Measurements from ENCODE around the gene ST3GAL3. TPM values are rescaled to one million over a fixed set of nuclear protein-coding genes. Genes with fewer than 3 reads are reported as not detected.
A peak's percentile ranks its signal among the peaks of the same experiment; 100 is the strongest.

ST3GAL3 gene
- total RNA-seq, 1 experiment from 2014 or later = 26.0 TPM

- intact Hi-C loops (cut with micrococcal nuclease; ENCODE audit: unreplicated experiment) = no loop called here
- TSS peak; percentile 85 for BruUV-seq (replicated peaks)
- in situ Hi-C loops (cut with HindIII; ENCODE audit: low pct_unique_long_range_greater_than_20kb, low sequenced_read_pairs) = no loop called here
- Histone ChIP-seq H3K4me1 (ENCODE audit: control insufficient read depth, insufficient read depth, low read length) (peaks cover 18% of the 10 kb centered on the region), H3K27me3 (ENCODE audit: control insufficient read depth, insufficient read depth, low read length) (no peaks in the 10 kb centered on the region), H3K36me3 (ENCODE audit: control insufficient read depth, insufficient read depth, low read length) (peaks cover 9% of the 10 kb centered on the region; the same call in 1 of the 2 replicates), H3K27ac (ENCODE audit: low read length) (peak within 1 kb of the TSS; percentile 95), H3K9me3 (ENCODE audit: control insufficient read depth, insufficient read depth, low read depth, low read length) (no peaks in the 10 kb centered on the region), H3K4me3 (ENCODE audit: low read depth in 2 of 2, low read length in 2 of 2) (peak within 1 kb of the TSS; percentile 99 to 100)
- ChIA-PET POLR2A (no interaction called here), CTCF (interaction anchor here (0.7 kb wide), 1 partner anchor 145 kb away, joined by 4 read pairs; no protein-coding TSS in a partner anchor)
- ATAC-seq = peak; percentile 94
- TF ChIP-seq SIN3A (IDR thresholded peaks at IDR 0.05; ENCODE audit: borderline replicate concordance, insufficient read depth, low read depth, low read length) (peak; percentile 92; the same call in 1 of the 2 replicates), POLR2AphosphoS5 (IDR thresholded peaks at IDR 0.05; ENCODE audit: low read depth, low read length) (peak; percentile 67), TCF7L2 (IDR thresholded peaks at IDR 0.05; ENCODE audit: low read depth, low read length) (no peak), CTCF (IDR thresholded peaks at IDR 0.05) (no peak)
- TF ChIP-seq, protein P1, sequence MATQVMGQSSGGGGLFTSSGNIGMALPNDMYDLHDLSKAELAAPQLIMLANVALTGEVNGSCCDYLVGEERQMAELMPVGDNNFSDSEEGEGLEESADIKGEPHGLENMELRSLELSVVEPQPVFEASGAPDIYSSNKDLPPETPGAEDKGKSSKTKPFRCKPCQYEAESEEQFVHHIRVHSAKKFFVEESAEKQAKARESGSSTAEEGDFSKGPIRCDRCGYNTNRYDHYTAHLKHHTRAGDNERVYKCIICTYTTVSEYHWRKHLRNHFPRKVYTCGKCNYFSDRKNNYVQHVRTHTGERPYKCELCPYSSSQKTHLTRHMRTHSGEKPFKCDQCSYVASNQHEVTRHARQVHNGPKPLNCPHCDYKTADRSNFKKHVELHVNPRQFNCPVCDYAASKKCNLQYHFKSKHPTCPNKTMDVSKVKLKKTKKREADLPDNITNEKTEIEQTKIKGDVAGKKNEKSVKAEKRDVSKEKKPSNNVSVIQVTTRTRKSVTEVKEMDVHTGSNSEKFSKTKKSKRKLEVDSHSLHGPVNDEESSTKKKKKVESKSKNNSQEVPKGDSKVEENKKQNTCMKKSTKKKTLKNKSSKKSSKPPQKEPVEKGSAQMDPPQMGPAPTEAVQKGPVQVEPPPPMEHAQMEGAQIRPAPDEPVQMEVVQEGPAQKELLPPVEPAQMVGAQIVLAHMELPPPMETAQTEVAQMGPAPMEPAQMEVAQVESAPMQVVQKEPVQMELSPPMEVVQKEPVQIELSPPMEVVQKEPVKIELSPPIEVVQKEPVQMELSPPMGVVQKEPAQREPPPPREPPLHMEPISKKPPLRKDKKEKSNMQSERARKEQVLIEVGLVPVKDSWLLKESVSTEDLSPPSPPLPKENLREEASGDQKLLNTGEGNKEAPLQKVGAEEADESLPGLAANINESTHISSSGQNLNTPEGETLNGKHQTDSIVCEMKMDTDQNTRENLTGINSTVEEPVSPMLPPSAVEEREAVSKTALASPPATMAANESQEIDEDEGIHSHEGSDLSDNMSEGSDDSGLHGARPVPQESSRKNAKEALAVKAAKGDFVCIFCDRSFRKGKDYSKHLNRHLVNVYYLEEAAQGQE (IDR thresholded peaks at IDR 0.05; ENCODE audit: insufficient read depth in 1 of 2, low read depth in 2 of 2, low read length in 1 of 2) = no peak; a peak in 1 of 4 replicates
- DNase-seq (ENCODE audit: low read depth, low spot score) = peak; percentile 94
These were observed 262.6 kb downstream of the ST3GAL3 start, which contains the start of gene DPH2 for GRCh38 chr1:43969746-43970466. Gene DPH2 (plus strand): TSS chr1:43970010. CDS start chr1:43970176, 166 bp downstream.

DNA sequence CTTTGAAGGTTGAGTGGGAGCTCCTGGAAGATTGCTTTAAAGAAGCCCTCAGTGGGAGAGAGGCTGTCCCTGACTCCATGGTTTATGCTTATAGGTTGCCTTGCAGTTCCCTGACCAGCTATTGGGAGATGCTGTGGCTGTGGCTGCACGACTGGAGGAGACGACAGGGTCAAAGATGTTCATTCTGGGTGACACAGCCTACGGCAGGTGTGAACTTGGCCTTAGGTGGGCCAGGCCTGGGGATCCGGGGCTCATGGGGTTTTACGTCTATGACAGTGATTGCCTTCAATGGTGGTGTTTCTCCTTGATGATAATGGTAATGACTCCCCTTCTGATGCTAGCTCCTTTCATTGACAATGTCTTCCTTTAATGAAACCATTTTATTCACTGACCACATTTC, 263.2 kb downstream of the ST3GAL3 start:
- H3K36me3 ChIP-seq (ENCODE audit: control insufficient read depth, insufficient read depth, low read length) = peaks cover 9% of the 10 kb centered on the region; the same call in 1 of the 2 replicates
- ATAC-seq (no peak), DNase-seq (ENCODE audit: low read depth, low spot score) (no peak)
- H3K27me3 ChIP-seq (ENCODE audit: control insufficient read depth, insufficient read depth, low read length) = no peaks in the 10 kb centered on the region
- ChIA-PET CTCF (no interaction called here), POLR2A (no interaction called here)
- in situ Hi-C loops (cut with HindIII; ENCODE audit: low pct_unique_long_range_greater_than_20kb, low sequenced_read_pairs) (no loop called here), intact Hi-C loops (cut with micrococcal nuclease; ENCODE audit: unreplicated experiment) (no loop called here)
- TF ChIP-seq, protein P1 (IDR thresholded peaks at IDR 0.05; ENCODE audit: insufficient read depth in 1 of 2, low read depth in 2 of 2, low read length in 1 of 2) = no peak
- no peak for TF ChIP-seq CTCF (IDR thresholded peaks at IDR 0.05)
- no peak for TF ChIP-seq TCF7L2 (IDR thresholded peaks at IDR 0.05; ENCODE audit: low read depth, low read length)
- no peak for TF ChIP-seq SIN3A (IDR thresholded peaks at IDR 0.05; ENCODE audit: borderline replicate concordance, insufficient read depth, low read depth, low read length)
- TF ChIP-seq POLR2AphosphoS5 (IDR thresholded peaks at IDR 0.05; ENCODE audit: low read depth, low read length) = no peak
- peak overlapping the region; percentile 95 for H3K27ac ChIP-seq (ENCODE audit: low read length)
- peak overlapping the region; percentile 99 to 100 for H3K4me3 ChIP-seq (ENCODE audit: low read depth in 2 of 2, low read length in 2 of 2)
- H3K4me1 ChIP-seq (ENCODE audit: control insufficient read depth, insufficient read depth, low read length) = peaks cover 18% of the 10 kb centered on the region
- H3K9me3 ChIP-seq (ENCODE audit: control insufficient read depth, insufficient read depth, low read depth, low read length) = no peaks in the 10 kb centered on the region
- no TSS peak for BruUV-seq (replicated peaks)
